Measurements from ENCODE around the gene TSC22D3. TPM values are rescaled to one million over a fixed set of nuclear protein-coding genes. Genes with fewer than 3 reads are reported as not detected.
"Not testable (repeated sequence)": the region's sequence is repeated elsewhere in the genome, so short reads cannot be mapped to it uniquely, and the experiment has no call there.

Gene TSC22D3
- polyA plus RNA-seq, 3 donors = 109 to 131 (median 122) TPM

- no peak for DNase-seq (ENCODE audit: extremely low read depth in 1 of 11, low read depth in 9 of 11, low spot score in 4 of 11)
Observed at GRCh38 chrX:107678957-107679740, 96.4 kb downstream of the TSC22D3 start.

DNA sequence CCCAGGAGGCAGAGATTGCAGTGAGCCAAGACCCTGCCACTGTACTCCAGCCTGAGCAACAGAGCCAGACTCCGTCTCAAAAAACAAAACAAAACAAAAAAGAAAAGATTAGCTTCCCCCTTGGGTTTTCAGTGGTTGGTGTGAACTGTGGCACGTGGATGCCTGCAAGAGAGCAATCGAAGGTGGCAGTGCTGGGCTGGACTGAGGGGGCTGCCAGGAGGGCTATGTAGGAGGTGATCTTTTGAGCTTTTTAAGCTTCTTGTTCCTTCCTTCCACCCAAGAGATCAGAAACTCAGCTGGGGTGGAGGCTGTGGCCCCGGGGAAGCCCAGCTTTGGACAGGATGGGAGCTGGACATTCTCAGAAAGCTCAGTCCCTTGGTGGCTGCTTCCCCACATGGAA is 97.7 kb downstream of the TSC22D3 start:
- no peak for DNase-seq (ENCODE audit: extremely low read depth in 1 of 11, low read depth in 9 of 11, low spot score in 4 of 11)

DNA sequence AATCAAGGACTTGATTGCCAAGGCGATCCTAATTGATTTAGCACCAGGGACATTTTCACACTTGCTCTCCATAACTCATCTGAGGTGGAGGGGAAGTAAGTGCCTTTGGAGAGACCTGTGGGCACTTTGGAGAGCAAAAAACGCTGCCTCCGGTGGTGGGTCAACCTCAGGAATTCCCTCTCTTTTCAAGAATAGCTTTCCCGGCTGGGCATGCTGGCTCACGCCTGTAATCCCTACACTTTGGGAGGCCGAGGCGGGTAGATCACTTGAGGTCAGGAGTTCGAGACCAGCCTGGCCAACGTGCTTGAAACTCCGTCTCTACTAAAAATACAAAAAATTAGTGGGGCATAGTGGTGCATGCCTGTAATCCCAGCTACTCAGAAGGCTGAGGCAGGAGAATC is 98.1 kb downstream of the TSC22D3 start:
- no peak for DNase-seq (ENCODE audit: extremely low read depth in 1 of 11, low read depth in 9 of 11, low spot score in 4 of 11)

GRCh38 chrX:107676559-107677378 is 98.8 kb downstream of the TSC22D3 start:
- DNase-seq (ENCODE audit: extremely low read depth in 1 of 11, low read depth in 9 of 11, low spot score in 4 of 11) = peak in 3 of 11 donors; percentile 48 to 62 (median 59)

- no peak for DNase-seq (ENCODE audit: extremely low read depth in 1 of 11, low read depth in 9 of 11, low spot score in 4 of 11)
Observed at GRCh38 chrX:107675823-107676555, 99.6 kb downstream of the TSC22D3 start.

- no peak for DNase-seq (ENCODE audit: extremely low read depth in 1 of 11, low read depth in 9 of 11, low spot score in 4 of 11)
Observed at GRCh38 chrX:107675365-107675654, 100.3 kb downstream of the TSC22D3 start.

DNA sequence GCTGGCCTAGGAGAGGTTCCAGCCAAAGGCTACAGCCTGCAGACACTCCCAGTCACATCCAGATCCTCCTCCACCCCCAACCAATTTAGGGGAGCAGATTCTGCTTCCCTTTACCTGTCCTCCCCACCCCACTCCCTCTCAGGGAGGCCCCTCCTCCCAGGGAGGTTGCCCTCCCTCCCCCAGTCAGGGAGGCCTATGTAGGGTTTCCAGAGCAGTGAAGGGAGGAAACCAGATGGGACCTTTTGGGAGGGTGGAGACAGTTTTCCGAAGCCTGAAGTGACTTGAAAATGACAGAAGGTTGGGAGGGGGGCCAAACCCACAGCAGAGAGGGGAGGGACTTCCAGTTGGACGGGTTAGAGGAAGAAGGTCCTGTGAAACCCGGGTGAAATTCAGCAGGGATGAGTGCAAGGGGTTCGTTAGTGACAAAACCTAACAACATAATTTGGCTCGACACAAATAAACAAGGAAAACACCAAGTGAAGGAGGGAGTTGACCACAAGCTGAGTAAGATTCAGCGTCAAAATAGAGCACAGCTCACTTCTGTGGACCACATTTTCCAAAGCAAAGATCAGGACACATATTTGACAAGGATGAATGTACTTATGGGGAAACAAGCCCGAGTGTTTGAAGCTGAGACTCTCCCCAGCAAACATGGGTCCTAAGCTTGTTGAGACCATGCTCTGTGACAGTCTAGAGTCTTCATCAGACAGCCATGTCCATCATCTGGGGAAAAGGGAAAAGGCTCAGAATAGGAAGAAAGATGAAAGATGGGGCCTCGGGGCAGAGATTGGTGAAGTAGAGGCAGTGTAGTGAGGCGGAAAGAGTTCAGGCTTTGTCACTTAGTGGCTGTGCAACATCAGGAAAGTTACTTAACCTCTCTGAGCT is 100.9 kb downstream of the TSC22D3 start:
- DNase-seq (ENCODE audit: extremely low read depth in 1 of 11, low read depth in 9 of 11, low spot score in 4 of 11) = no peak

DNA sequence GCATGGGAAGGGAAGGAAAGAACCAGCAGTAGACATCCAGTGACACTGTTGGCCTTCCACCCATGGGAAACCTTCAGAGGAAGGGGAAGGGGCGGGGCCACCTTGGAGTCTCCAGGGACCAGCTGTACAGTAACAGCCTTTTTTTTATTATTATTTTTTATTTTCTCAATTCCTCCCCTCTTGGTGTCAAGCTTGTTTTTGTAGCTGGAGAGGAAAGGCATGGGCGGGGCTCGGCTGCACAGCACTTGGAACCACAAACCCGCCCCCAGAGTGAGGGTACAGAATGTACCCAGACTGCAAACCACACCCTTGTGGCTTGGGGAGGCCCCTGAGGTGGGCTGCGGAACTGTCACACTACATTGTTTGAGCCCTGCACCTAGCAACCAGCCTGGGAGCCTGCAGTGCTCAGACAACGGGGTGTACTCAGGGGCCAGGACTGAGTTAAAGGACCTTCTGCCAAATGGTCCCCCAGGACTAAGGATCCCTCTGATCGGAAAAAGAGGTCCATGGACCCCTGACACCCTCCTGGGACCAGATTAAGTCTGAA is 101.6 kb downstream of the TSC22D3 start:
- DNase-seq (ENCODE audit: extremely low read depth in 1 of 11, low read depth in 9 of 11, low spot score in 4 of 11) = no peak

- DNase-seq (ENCODE audit: extremely low read depth in 1 of 11, low read depth in 9 of 11, low spot score in 4 of 11) = no peak
Observed at GRCh38 chrX:107673431-107673830, 102.2 kb downstream of the TSC22D3 start.

DNA sequence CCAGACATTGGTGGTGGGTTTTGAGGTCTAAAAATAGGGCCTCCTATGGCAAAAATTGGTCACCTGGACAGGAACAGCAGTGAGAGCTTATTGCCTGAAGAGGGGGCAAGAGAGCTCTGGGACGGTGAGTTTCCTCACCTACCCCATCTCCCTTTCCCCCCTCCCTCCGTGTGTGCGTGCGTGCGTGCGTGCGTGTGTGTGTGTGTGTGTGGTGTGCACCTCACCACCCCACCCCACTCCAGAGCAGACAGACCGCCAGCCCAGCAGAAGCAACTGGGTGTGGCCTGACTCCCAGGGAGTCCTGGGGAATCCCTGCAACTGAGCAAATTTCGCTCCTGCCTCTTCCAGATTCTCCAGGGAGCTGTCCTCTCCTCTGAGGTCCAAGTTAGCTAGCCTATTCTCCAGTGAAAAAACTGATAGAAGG is 102.6 kb downstream of the TSC22D3 start:
- no peak for DNase-seq (ENCODE audit: extremely low read depth in 1 of 11, low read depth in 9 of 11, low spot score in 4 of 11)

GRCh38 chrX:107671256-107671655 is 104.3 kb downstream of the TSC22D3 start:
- not testable (repeated sequence) for DNase-seq (ENCODE audit: extremely low read depth in 1 of 11, low read depth in 9 of 11, low spot score in 4 of 11)

GRCh38 chrX:107669885-107670628 is 105.5 kb downstream of the TSC22D3 start:
- DNase-seq (ENCODE audit: extremely low read depth in 1 of 11, low read depth in 9 of 11, low spot score in 4 of 11) = no peak

DNA sequence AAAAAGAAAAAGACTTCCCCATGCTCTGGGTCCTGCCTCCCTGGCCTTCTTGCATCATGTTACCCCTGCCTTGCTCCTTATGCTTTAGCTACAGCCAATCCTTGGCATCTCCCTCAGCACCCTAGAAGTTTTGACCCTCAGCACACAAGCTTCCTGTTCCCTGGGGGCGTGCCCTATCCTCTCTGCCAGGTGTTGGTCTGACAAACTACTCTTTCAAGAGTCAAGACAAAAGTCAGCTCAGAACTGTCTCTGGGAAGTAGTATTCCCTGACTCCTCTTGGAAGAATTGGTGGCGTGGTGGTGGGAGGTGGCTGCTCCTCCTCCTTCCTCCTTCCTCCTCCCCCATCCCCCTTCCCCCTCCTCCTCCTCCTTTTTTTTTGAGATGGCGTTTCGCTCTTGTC is 106.3 kb downstream of the TSC22D3 start:
- no peak for DNase-seq (ENCODE audit: extremely low read depth in 1 of 11, low read depth in 9 of 11, low spot score in 4 of 11)

GRCh38 chrX:107668710-107669109 is 106.9 kb downstream of the TSC22D3 start:
- DNase-seq (ENCODE audit: extremely low read depth in 1 of 11, low read depth in 9 of 11, low spot score in 4 of 11) = not testable (repeated sequence)

- no peak for DNase-seq (ENCODE audit: extremely low read depth in 1 of 11, low read depth in 9 of 11, low spot score in 4 of 11)
Observed at GRCh38 chrX:107667426-107667825, 108.2 kb downstream of the TSC22D3 start.

GRCh38 chrX:107666931-107667330 is 108.7 kb downstream of the TSC22D3 start:
- no peak for DNase-seq (ENCODE audit: extremely low read depth in 1 of 11, low read depth in 9 of 11, low spot score in 4 of 11)
